Anterior cingulate cortex (tissue), 58 donors: ENCODE measurements around the gene CHKB.
"Not testable (repeated sequence)": the region's sequence is repeated elsewhere in the genome, so short reads cannot be mapped to it uniquely, and the experiment has no call there.

Experiments used
- DNase-seq, 58 donors: peaks; one replicate each; lab custom pipeline; 2025; lab: John Stamatoyannopoulos, UW

The CHKB gene

GRCh38 chr22:50560034-50560433, 22.6 kb downstream of the CHKB start:
- DNase-seq, result no peak

GRCh38 chr22:50556703-50557102, 25.9 kb downstream of the CHKB start:
- DNase-seq, result no peak

GRCh38 chr22:50553310-50553709, 29.3 kb downstream of the CHKB start:
- no peak for DNase-seq

- no peak for DNase-seq
Measured at GRCh38 chr22:50551160-50551752, 31.4 kb downstream of the CHKB start.

GRCh38 chr22:50550395-50550794, 32.3 kb downstream of the CHKB start:
- DNase-seq, result no peak

GRCh38 chr22:50548921-50549790, 33.5 kb downstream of the CHKB start:
- DNase-seq, result no peak

DNA sequence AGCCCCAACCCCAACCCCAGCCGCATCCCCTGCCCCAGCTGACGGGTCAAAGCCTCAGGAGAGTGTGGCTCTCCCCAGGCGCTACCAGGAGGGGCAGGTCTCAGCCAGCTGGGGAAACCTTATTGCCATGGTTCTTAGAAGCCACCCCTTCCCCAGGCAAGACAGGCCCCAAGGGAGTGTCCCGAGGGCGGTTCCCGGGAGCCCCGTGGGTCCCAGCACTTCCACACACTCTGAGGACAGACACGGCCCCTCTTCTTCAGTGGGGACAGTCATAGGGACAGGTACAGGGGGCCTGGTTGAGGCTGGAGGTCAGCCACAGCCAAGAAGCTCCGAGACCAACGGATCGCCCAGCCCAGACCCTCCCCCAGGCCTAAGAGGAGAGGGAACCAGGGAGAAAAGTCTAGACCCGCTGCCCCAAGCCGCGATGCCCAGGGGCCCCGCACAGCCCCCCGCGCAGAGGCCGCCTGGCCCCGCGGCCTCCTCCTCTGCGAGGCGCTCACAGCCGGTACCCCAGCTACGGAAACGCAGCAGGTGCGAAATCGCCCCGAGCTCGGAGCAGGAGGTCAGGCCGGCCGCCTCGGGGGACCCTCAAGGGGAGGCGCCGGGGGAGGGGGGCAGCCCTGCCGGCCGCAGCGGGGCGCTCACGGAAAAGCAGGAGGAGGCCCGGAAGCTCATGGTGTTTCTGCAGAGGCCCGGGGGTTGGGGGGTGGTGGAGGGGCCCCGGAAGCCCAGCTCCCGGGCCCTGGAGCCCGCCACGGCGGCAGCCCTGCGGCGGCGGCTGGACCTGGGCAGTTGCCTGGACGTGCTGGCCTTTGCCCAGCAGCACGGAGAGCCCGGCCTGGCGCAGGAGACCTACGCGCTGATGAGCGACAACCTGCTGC, 34.4 kb downstream of the CHKB start:
- DNase-seq, result no peak

- no peak for DNase-seq
Measured at GRCh38 chr22:50547263-50547985, 35.2 kb downstream of the CHKB start.

- DNase-seq, result no peak
Measured at GRCh38 chr22:50546326-50547262, 36.1 kb downstream of the CHKB start.

DNA sequence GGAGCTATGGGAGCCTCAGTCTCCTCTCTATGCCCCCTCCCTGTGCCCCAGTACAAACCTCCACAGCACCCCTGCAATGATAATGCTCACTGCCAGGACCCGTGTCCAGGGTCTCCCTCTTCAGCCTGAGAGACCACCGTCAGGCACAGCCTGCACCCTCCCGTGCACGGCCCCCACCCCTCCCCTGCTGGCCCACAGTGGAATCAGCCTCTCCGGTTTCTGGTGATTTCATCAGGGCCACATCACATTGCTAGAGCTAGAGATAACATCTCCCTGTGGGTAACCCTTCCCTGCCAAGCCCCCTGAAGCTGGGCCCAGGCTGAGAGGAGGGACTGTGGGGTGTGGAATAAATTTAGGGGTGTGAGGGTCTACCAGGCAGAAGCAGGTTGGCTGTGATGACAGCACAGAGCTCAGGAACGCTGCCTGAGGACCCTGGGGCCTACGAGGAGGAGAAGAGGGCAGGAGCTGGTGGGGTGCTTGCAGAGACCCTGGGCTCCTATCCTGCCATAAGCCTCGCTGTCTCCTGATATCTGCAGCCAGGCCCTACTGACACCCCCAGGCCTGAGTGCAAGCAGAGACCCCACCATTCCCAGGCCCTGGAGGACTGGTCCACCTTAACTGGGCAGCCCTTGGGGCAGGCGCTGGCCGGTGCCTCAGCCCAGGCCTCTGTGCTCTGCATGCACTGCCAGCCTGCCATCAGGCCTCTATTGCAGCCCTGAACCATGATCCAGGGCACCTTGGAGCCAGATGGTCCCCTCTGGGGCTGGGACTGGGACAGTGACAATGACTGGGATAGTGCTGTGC, 36.9 kb downstream of the CHKB start, which contains the start of gene KLHDC7B:
TSS of gene KLHDC7B (plus strand) at position 378 of the 804 bp plus-strand sequence. CDS start at position 723, 345 bp downstream.
- DNase-seq, result no peak

DNA sequence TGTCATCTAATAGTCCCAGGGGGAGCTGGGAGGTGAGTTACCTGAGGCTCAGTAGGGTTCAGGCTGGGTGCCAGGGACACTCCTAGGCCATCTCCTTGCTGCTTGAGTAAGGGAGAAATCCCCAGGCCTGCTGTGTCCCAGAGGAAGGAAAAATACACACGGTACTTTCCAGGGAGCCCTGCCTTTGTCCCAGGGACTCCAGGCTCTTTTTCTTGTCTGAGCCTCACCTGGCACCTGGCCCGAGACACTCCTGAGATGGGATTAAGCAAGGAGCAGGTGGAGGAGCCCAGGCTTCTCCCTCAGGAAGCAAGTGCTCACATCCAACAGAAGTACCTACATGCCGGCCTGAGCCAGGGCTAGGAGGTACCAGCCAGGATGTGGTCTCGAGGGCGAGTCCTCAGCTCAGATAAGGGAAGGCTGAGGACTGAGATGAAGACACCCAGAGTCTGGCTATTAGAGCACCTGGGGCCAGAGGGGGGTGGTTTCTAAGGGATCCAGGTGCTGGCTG, 37.8 kb downstream of the CHKB start:
- DNase-seq, result no peak

DNA sequence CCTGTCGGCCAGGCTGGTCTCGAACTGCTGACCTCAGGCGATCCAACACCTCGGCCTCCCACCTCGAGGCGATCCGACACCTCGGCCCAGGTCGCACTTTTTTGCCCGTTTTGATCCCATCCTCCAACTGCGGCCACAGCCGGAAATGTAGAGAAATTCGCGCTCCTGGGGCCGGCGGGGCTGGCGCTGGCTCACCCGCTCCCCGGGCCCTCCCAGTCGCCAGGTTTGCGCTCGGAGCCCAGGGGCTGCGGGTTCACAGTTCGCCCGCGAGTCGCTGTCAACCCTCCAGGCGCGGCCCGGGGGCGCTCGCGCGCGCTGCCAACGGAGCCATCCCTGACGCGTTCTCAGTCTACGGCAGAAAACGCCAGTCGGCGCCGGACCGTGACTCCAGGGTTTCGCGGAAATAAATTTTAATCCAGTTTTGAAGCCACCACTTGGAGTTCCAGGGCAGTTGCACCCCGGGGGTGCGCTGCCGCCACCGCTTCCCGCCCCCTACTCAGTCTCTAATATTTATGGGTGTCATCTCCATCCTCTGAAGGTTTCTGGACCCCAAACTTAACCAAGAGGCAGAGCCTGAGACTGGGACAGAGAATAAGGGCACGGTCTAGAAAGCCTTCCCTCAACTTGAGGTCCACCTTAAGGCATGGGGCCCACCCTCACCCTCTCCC, 38.4 kb downstream of the CHKB start:
- peak in 23 of 58 donors; percentile 12 to 71 (median 34) for DNase-seq

- no peak for DNase-seq
Measured at GRCh38 chr22:50542416-50542927, 40.2 kb downstream of the CHKB start.

- not testable (repeated sequence) for DNase-seq
Measured at GRCh38 chr22:50541667-50542026, 41.0 kb downstream of the CHKB start.

- no peak for DNase-seq
Measured at GRCh38 chr22:50540381-50540780, 42.3 kb downstream of the CHKB start.

- no peak for DNase-seq
Measured at GRCh38 chr22:50537765-50538164, 44.9 kb downstream of the CHKB start.

DNA sequence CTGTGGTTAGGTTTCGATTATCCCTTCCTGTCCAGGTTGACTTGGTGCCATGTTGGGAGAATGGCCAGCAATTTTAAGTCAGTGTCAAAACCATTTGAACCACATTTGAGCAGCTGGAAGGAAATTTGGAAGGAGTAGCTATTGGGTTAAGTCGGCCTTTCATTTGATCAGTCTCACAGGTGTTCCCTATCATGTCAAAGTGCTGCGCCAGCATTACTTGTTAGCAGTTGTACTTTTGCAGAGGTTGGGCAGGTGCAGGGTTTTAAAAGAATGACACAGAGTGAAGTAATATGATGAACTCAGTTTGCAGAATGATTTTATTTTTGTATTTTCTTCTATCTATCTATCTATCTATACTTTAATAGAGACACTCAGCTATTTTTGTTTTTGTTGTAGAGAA, 46.4 kb downstream of the CHKB start:
- no peak for DNase-seq
